ENCODE data around the gene SDS.

The SDS gene
- total RNA-seq, result 0 reads per million in 2 experiments

GRCh38 chr12:113403435-113404415 lies at the start of gene SDS:
TSS of gene SDS (minus strand) at chr12:113403887. CDS start at chr12:113399708, 4,179 bp downstream.
- no peak for DNase-seq (ENCODE audit: low read depth)

- DNase-seq (ENCODE audit: low read depth), result no peak
Observed at GRCh38 chr12:113453330-113453729, 49.6 kb upstream of the SDS start.

GRCh38 chr12:113452458-113452857 lies 48.8 kb upstream of the SDS start:
- DNase-seq (ENCODE audit: low read depth), result no peak

- no peak for DNase-seq (ENCODE audit: low read depth)
Observed at GRCh38 chr12:113449839-113450238, 46.2 kb upstream of the SDS start.

- DNase-seq (ENCODE audit: low read depth), result no peak
Observed at GRCh38 chr12:113449299-113449698, 45.6 kb upstream of the SDS start.

- no peak for DNase-seq (ENCODE audit: low read depth)
Observed at GRCh38 chr12:113448873-113449272, 45.2 kb upstream of the SDS start.

GRCh38 chr12:113445544-113446171 lies 42.0 kb upstream of the SDS start:
- DNase-seq (ENCODE audit: low read depth), result no peak

GRCh38 chr12:113443030-113443539 lies 39.4 kb upstream of the SDS start:
- no peak for DNase-seq (ENCODE audit: low read depth)

GRCh38 chr12:113440947-113441782 lies 37.5 kb upstream of the SDS start:
- no peak for DNase-seq (ENCODE audit: low read depth)

GRCh38 chr12:113440336-113440735 lies 36.6 kb upstream of the SDS start:
- DNase-seq (ENCODE audit: low read depth), result no peak

GRCh38 chr12:113439606-113440030 lies 35.9 kb upstream of the SDS start:
- DNase-seq (ENCODE audit: low read depth), result no peak

GRCh38 chr12:113439301-113439597 lies 35.6 kb upstream of the SDS start:
- DNase-seq (ENCODE audit: low read depth), result no peak

- no peak for DNase-seq (ENCODE audit: low read depth)
Observed at GRCh38 chr12:113438523-113439300, 35.0 kb upstream of the SDS start.

GRCh38 chr12:113437729-113438100 lies 34.0 kb upstream of the SDS start:
- no peak for DNase-seq (ENCODE audit: low read depth)

- DNase-seq (ENCODE audit: low read depth), result no peak
Observed at GRCh38 chr12:113436993-113437728, 33.5 kb upstream of the SDS start.

GRCh38 chr12:113436586-113436985 lies 32.9 kb upstream of the SDS start:
- no peak for DNase-seq (ENCODE audit: low read depth)

GRCh38 chr12:113435367-113435766 lies 31.7 kb upstream of the SDS start:
- no peak for DNase-seq (ENCODE audit: low read depth)

- DNase-seq (ENCODE audit: low read depth), result no peak
Observed at GRCh38 chr12:113432986-113433385, 29.3 kb upstream of the SDS start.

GRCh38 chr12:113428482-113428881 lies 24.8 kb upstream of the SDS start:
- DNase-seq (ENCODE audit: low read depth), result no peak

- no peak for DNase-seq (ENCODE audit: low read depth)
Observed at GRCh38 chr12:113427882-113428281, 24.2 kb upstream of the SDS start.

Measured in T follicular helper cell (primary cell).